IMR-90 (cell line): ENCODE results near the gene MIEN1.

Experiments used
- BHLHE40 ChIP-seq: fragments of 150-350 bp; IDR thresholded peaks from 2 replicates; pipeline ENCODE4 v1.6.1; 2016; ENCODE audit warnings: mild to moderate bottlenecking, low read depth, low read length
- MAZ ChIP-seq: IDR thresholded peaks from 2 replicates; pipeline ENCODE4 v1.6.1; 2012; ENCODE audit warnings: low read depth, mild to moderate bottlenecking, low read length, improper control_type of control experiment, moderate library complexity, borderline replicate concordance
- NFE2L2 ChIP-seq: fragments of 150-350 bp; IDR thresholded peaks from 2 replicates; pipeline ENCODE4 v1.6.1; 2016; ENCODE audit warnings: low read depth, mild to moderate bottlenecking, low read length
- POLR2A ChIP-seq: IDR thresholded peaks from 2 replicates; pipeline ENCODE4 v1.6.1; 2012; ENCODE audit warnings: mild to moderate bottlenecking, low read depth, low read length
- RAD21 ChIP-seq: IDR thresholded peaks from 2 replicates; pipeline ENCODE4 v1.6.1; 2012; ENCODE audit warnings: low read length, improper control_type of control experiment
- RFX5 ChIP-seq: IDR thresholded peaks from 2 replicates; pipeline ENCODE4 v1.8.0; 2012; ENCODE audit warnings: low read depth, mild to moderate bottlenecking, low read length, moderate library complexity
- TF ChIP-seq, protein P1 (sequence below): conservative IDR thresholded peaks from 2 replicates; pipeline ENCODE4 v1.5.1; 2012; ENCODE audit warnings: mild to moderate bottlenecking, low read depth, low read length, improper control_type of control experiment
- TF ChIP-seq, protein P2 (sequence below): fragments of 150-350 bp; IDR thresholded peaks from 2 replicates; pipeline ENCODE4 v1.6.1; 2017; ENCODE audit warnings: mild to moderate bottlenecking, antibody characterized with exemption, low read length, low read depth
- TF ChIP-seq, protein P3 (sequence below): fragments of 150-350 bp; IDR thresholded peaks from 2 replicates; pipeline ENCODE4 v1.6.1; 2016; ENCODE audit warnings: low read depth, mild to moderate bottlenecking, low read length, moderate library complexity, borderline replicate concordance

DNA sequence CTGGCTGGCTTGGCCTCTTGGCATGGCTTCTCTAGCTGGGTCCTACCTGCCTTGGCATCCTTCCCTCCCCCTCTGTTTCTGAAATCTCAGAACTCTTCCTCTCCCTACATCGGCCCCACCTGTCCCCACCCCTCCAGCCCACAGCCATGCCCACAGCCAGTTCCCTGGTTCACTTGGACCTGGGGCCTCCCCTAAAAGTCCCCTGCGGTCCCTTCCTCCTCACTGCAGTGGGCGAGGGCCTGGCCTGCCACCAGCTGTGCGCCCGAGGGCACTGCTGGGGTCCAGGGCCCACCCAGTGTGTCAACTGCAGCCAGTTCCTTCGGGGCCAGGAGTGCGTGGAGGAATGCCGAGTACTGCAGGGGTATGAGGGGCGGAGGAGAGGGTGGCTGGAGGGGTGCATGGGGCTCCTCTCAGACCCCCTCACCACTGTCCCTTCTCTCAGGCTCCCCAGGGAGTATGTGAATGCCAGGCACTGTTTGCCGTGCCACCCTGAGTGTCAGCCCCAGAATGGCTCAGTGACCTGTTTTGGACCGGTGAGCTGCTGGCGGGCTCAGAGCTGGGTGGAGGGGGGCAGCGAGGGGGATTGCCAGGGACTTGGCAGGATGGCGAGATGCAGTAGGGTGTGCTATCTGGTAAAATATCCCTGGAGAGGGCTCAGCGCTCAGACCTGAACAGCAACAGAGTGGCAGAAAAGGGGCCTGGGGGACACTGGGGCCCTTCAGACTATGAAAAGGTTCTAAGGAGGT lies 14.1 kb downstream of the MIEN1 start:
- TF ChIP-seq, protein P1, sequence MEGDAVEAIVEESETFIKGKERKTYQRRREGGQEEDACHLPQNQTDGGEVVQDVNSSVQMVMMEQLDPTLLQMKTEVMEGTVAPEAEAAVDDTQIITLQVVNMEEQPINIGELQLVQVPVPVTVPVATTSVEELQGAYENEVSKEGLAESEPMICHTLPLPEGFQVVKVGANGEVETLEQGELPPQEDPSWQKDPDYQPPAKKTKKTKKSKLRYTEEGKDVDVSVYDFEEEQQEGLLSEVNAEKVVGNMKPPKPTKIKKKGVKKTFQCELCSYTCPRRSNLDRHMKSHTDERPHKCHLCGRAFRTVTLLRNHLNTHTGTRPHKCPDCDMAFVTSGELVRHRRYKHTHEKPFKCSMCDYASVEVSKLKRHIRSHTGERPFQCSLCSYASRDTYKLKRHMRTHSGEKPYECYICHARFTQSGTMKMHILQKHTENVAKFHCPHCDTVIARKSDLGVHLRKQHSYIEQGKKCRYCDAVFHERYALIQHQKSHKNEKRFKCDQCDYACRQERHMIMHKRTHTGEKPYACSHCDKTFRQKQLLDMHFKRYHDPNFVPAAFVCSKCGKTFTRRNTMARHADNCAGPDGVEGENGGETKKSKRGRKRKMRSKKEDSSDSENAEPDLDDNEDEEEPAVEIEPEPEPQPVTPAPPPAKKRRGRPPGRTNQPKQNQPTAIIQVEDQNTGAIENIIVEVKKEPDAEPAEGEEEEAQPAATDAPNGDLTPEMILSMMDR: no peak
- TF ChIP-seq POLR2A (no peak), RAD21 (no peak), BHLHE40 (no peak), NFE2L2 (no peak), RFX5 (no peak), MAZ (no peak)
- TF ChIP-seq, protein P2, sequence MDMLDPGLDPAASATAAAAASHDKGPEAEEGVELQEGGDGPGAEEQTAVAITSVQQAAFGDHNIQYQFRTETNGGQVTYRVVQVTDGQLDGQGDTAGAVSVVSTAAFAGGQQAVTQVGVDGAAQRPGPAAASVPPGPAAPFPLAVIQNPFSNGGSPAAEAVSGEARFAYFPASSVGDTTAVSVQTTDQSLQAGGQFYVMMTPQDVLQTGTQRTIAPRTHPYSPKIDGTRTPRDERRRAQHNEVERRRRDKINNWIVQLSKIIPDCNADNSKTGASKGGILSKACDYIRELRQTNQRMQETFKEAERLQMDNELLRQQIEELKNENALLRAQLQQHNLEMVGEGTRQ: no peak
- TF ChIP-seq, protein P3, sequence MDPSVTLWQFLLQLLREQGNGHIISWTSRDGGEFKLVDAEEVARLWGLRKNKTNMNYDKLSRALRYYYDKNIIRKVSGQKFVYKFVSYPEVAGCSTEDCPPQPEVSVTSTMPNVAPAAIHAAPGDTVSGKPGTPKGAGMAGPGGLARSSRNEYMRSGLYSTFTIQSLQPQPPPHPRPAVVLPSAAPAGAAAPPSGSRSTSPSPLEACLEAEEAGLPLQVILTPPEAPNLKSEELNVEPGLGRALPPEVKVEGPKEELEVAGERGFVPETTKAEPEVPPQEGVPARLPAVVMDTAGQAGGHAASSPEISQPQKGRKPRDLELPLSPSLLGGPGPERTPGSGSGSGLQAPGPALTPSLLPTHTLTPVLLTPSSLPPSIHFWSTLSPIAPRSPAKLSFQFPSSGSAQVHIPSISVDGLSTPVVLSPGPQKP: no peak
